Nephron progenitor cell (in vitro differentiated cells): ENCODE results near the gene TTLL3.

Source experiments
- DNase-seq: peaks from one replicate; pipeline ENCODE4 v3.0.0; 2021
- H3K27ac Mint-ChIP-seq: 2 replicates; pipeline ENCODE4 v1.8.0; 2021; ENCODE audit warnings: mild to moderate bottlenecking, moderate library complexity, mixed read lengths
- H3K27me3 Mint-ChIP-seq: 2 replicates; pipeline ENCODE4 v1.8.0; 2021; ENCODE audit warnings: mild to moderate bottlenecking, low read depth, mixed read lengths; ENCODE audit not compliant: poor library complexity
- H3K36me3 Mint-ChIP-seq: 2 replicates; pipeline ENCODE4 v1.8.0; 2021; ENCODE audit warnings: low read depth, mixed read lengths
- H3K4me1 Mint-ChIP-seq: 2 replicates; pipeline ENCODE4 v1.8.0; 2021; ENCODE audit warnings: mixed read lengths
- H3K4me3 Mint-ChIP-seq: 2 replicates; pipeline ENCODE4 v1.8.0; 2021; ENCODE audit warnings: mild to moderate bottlenecking, moderate library complexity, mixed read lengths
- H3K9me3 Mint-ChIP-seq: 2 replicates; pipeline ENCODE4 v1.8.0; 2021; ENCODE audit warnings: mild to moderate bottlenecking, moderate library complexity, mixed read lengths
- CTCF ChIP-seq: fragments of 200-600 bp; sonication (generic); IDR thresholded peaks from 2 replicates; pipeline ENCODE4 v1.5.0; 2021; ENCODE audit warnings: antibody characterized with exemption

TTLL3 gene

GRCh38 chr3:9820946-9821345 lies 10.9 kb downstream of the TTLL3 start:
- no peaks in the 10 kb centered on the region for H3K4me1 Mint-ChIP-seq
- peaks cover 13% of the 10 kb centered on the region for H3K36me3 Mint-ChIP-seq
- no peaks in the 10 kb centered on the region for H3K9me3 Mint-ChIP-seq
- DNase-seq: no peak
- H3K27ac Mint-ChIP-seq: peak overlapping the region; percentile 8
- no peak overlapping the region for H3K4me3 Mint-ChIP-seq
- TF ChIP-seq CTCF: peak; percentile 18
- peaks cover 3% of the 10 kb centered on the region for H3K27me3 Mint-ChIP-seq

GRCh38 chr3:9825451-9826040 lies 15.5 kb downstream of the TTLL3 start:
- no peaks in the 10 kb centered on the region for H3K9me3 Mint-ChIP-seq
- peaks cover 5% of the 10 kb centered on the region for H3K36me3 Mint-ChIP-seq
- no peak overlapping the region for H3K27ac Mint-ChIP-seq
- no peak overlapping the region for H3K4me3 Mint-ChIP-seq
- H3K4me1 Mint-ChIP-seq: no peaks in the 10 kb centered on the region
- H3K27me3 Mint-ChIP-seq: peaks cover 6% of the 10 kb centered on the region
- no peak for TF ChIP-seq CTCF
- no peak for DNase-seq

GRCh38 chr3:9826815-9827573 lies 16.9 kb downstream of the TTLL3 start:
- H3K27me3 Mint-ChIP-seq: peaks cover 2% of the 10 kb centered on the region
- no peaks in the 10 kb centered on the region for H3K4me1 Mint-ChIP-seq
- no peaks in the 10 kb centered on the region for H3K9me3 Mint-ChIP-seq
- peaks cover 7% of the 10 kb centered on the region for H3K36me3 Mint-ChIP-seq
- H3K27ac Mint-ChIP-seq: no peak overlapping the region
- H3K4me3 Mint-ChIP-seq: no peak overlapping the region
- no peak for DNase-seq
- no peak for TF ChIP-seq CTCF

GRCh38 chr3:9828801-9829755 lies 19.0 kb downstream of the TTLL3 start:
- H3K27ac Mint-ChIP-seq: no peak overlapping the region
- no peak overlapping the region for H3K4me3 Mint-ChIP-seq
- no peak for DNase-seq
- no peaks in the 10 kb centered on the region for H3K4me1 Mint-ChIP-seq
- peaks cover 7% of the 10 kb centered on the region for H3K36me3 Mint-ChIP-seq
- peaks cover 2% of the 10 kb centered on the region for H3K27me3 Mint-ChIP-seq
- no peaks in the 10 kb centered on the region for H3K9me3 Mint-ChIP-seq
- TF ChIP-seq CTCF: no peak

GRCh38 chr3:9831253-9831652 lies 21.2 kb downstream of the TTLL3 start:
- no peak for TF ChIP-seq CTCF
- DNase-seq: no peak
- Mint-ChIP-seq H3K9me3 (no peaks in the 10 kb centered on the region), H3K4me3 (no peak overlapping the region), H3K36me3 (peaks cover 15% of the 10 kb centered on the region), H3K27me3 (peaks cover 2% of the 10 kb centered on the region), H3K27ac (peak overlapping the region; percentile 59), H3K4me1 (no peaks in the 10 kb centered on the region)
